Breast epithelium (tissue), 4 donors: ENCODE measurements around the gene EPRS1. TPM values are rescaled to one million over a fixed set of nuclear protein-coding genes. Genes with fewer than 3 reads are reported as not detected.

Source experiments
- DNase-seq, 2 donors: peaks; one replicate each; pipeline ENCODE4 v3.0.0-alpha.2; 2019; ENCODE audit warnings: low spot score in 2 of 2
- H3K27ac ChIP-seq, 2 donors: fragments of 200-600 bp; sonication (generic) in 1 of 2; one replicate each; pipeline ENCODE4 v1.5.1; 2016 to 2019; ENCODE audit warnings: mild to moderate bottlenecking in 1 of 2
- H3K27me3 ChIP-seq, 2 donors: fragments of 200-600 bp; sonication (generic) in 1 of 2; one replicate each; pipeline versions ENCODE4 v1.5.1 to v1.6.0; 2017 to 2019; ENCODE audit warnings: control low read depth in 1 of 2, mild to moderate bottlenecking in 1 of 2
- H3K36me3 ChIP-seq: fragments of 200-600 bp; one replicate; pipeline ENCODE4 v1.5.1; 2019
- H3K4me1 ChIP-seq, 2 donors: fragments of 200-600 bp; sonication (generic); one replicate each; pipeline ENCODE4 v1.5.1; 2016 to 2019; ENCODE audit warnings: control low read depth in 1 of 2
- H3K4me3 ChIP-seq, 3 donors: fragments of 200-600 bp; sonication (generic); 1 replicate in 2 of 3; 2 replicates in 1 of 3; pipeline ENCODE4 v1.5.1; 2016 to 2019; ENCODE audit warnings: mild to moderate bottlenecking in 3 of 3, moderate library complexity in 2 of 3
- H3K9me3 ChIP-seq, 2 donors: fragments of 200-600 bp; sonication (generic) in 1 of 2; one replicate each; pipeline ENCODE4 v1.5.1; 2016 to 2019; ENCODE audit warnings: control low read depth in 1 of 2
- CTCF ChIP-seq, 3 donors: fragments of 450-650 bp; IDR thresholded peaks; one replicate each; pipeline ENCODE4 v1.5.1; 2016 to 2017; ENCODE audit warnings: antibody characterized with exemption in 3 of 3, mild to moderate bottlenecking in 3 of 3, moderate library complexity in 3 of 3
- POLR2A ChIP-seq: fragments of 450-650 bp; IDR thresholded peaks from one replicate; pipeline ENCODE4 v1.6.1; 2016; ENCODE audit warnings: antibody characterized with exemption, mild to moderate bottlenecking, moderate library complexity
- POLR2AphosphoS5 ChIP-seq, 3 donors: sonication (generic); formaldehyde crosslinking; IDR thresholded peaks; one replicate each; pipeline ENCODE4 v1.6.1; 2017; ENCODE audit warnings: antibody characterized with exemption in 3 of 3
- intact Hi-C: fragments of 100-400 bp; cut with DNase I; formaldehyde crosslinking; loops from one replicate; pipeline ENCODE4 v1.15.1; 2023; ENCODE audit warnings: low total_unique reads
- total RNA-seq, 3 donors: library from RNA; depleted of rRNA; stranded (reverse); fragments of >200 nt; gene quantifications; one replicate each; pipeline ENCODE4 v1.1.0, GENCODE V29; 2016

The EPRS1 gene
- total RNA-seq, 3 donors from 2014 or later = 41.3 to 64.8 (median 47.5) TPM

GRCh38 chr1:220032911-220033310, 13.4 kb downstream of the EPRS1 start:
- intact Hi-C loops = no loop called here

GRCh38 chr1:220031287-220031686, 15.0 kb downstream of the EPRS1 start:
- H3K27ac ChIP-seq = no peak overlapping the region
- intact Hi-C loops = no loop called here
- no peaks in the 10 kb centered on the region for H3K4me1 ChIP-seq
- no peak overlapping the region for H3K4me3 ChIP-seq
- TF ChIP-seq POLR2AphosphoS5 (IDR thresholded peaks at IDR 0.05) (no peak), POLR2A (no peak), CTCF (IDR thresholded peaks at IDR 0.05) (no peak)
- DNase-seq = no peak
- no peaks in the 10 kb centered on the region for H3K27me3 ChIP-seq
- H3K36me3 ChIP-seq = no peaks in the 10 kb centered on the region
- H3K9me3 ChIP-seq = no peaks in the 10 kb centered on the region

More at GRCh38 chr1:220032911-220033310, 13.4 kb downstream of the EPRS1 start:
- no peak for TF ChIP-seq POLR2AphosphoS5 (IDR thresholded peaks at IDR 0.05)
- DNase-seq = no peak
- Histone ChIP-seq H3K27ac (no peak overlapping the region), H3K4me1 (no peaks in the 10 kb centered on the region), H3K27me3 (no peaks in the 10 kb centered on the region), H3K9me3 (no peaks in the 10 kb centered on the region), H3K36me3 (no peaks in the 10 kb centered on the region), H3K4me3 (no peak overlapping the region)

- Histone ChIP-seq H3K27me3 (no peaks in the 10 kb centered on the region), H3K27ac (no peak overlapping the region), H3K4me1 (no peaks in the 10 kb centered on the region), H3K9me3 (no peaks in the 10 kb centered on the region), H3K36me3 (no peaks in the 10 kb centered on the region), H3K4me3 (no peak overlapping the region)
- intact Hi-C loops = no loop called here
- TF ChIP-seq POLR2A (no peak), CTCF (IDR thresholded peaks at IDR 0.05) (no peak), POLR2AphosphoS5 (IDR thresholded peaks at IDR 0.05) (no peak)
- no peak for DNase-seq
These were observed 17.9 kb downstream of the EPRS1 start for GRCh38 chr1:220028346-220028895.

- Histone ChIP-seq H3K36me3 (no peaks in the 10 kb centered on the region), H3K4me3 (no peak overlapping the region), H3K27me3 (no peaks in the 10 kb centered on the region)
These were observed 27.2 kb downstream of the EPRS1 start for GRCh38 chr1:220019071-220019470.

GRCh38 chr1:220013497-220013896, 32.8 kb downstream of the EPRS1 start:
- Histone ChIP-seq H3K4me1 (no peaks in the 10 kb centered on the region), H3K27me3 (no peaks in the 10 kb centered on the region), H3K27ac (no peak overlapping the region), H3K36me3 (no peaks in the 10 kb centered on the region), H3K4me3 (no peak overlapping the region), H3K9me3 (no peaks in the 10 kb centered on the region)
- DNase-seq = no peak
- intact Hi-C loops = no loop called here
- TF ChIP-seq POLR2AphosphoS5 (IDR thresholded peaks at IDR 0.05) (no peak), POLR2A (no peak), CTCF (IDR thresholded peaks at IDR 0.05) (no peak)

More at GRCh38 chr1:220019071-220019470, 27.2 kb downstream of the EPRS1 start:
- DNase-seq = no peak
- no peak overlapping the region for H3K27ac ChIP-seq
- H3K4me1 ChIP-seq = no peaks in the 10 kb centered on the region
- TF ChIP-seq POLR2AphosphoS5 (IDR thresholded peaks at IDR 0.05) (no peak), CTCF (IDR thresholded peaks at IDR 0.05) (no peak)
- intact Hi-C loops = loop anchor here (2.0 kb wide), 1 partner anchor 48 kb away; no protein-coding TSS in a partner anchor
- H3K9me3 ChIP-seq = no peaks in the 10 kb centered on the region

GRCh38 chr1:220012259-220012658, 34.0 kb downstream of the EPRS1 start:
- Histone ChIP-seq H3K4me1 (no peaks in the 10 kb centered on the region), H3K4me3 (no peak overlapping the region), H3K36me3 (no peaks in the 10 kb centered on the region), H3K27me3 (no peaks in the 10 kb centered on the region), H3K9me3 (no peaks in the 10 kb centered on the region), H3K27ac (no peak overlapping the region)
- no peak for TF ChIP-seq CTCF (IDR thresholded peaks at IDR 0.05)
- no peak for DNase-seq
- intact Hi-C loops = no loop called here
